ENCODE data around the gene CSNK1D.

DNA sequence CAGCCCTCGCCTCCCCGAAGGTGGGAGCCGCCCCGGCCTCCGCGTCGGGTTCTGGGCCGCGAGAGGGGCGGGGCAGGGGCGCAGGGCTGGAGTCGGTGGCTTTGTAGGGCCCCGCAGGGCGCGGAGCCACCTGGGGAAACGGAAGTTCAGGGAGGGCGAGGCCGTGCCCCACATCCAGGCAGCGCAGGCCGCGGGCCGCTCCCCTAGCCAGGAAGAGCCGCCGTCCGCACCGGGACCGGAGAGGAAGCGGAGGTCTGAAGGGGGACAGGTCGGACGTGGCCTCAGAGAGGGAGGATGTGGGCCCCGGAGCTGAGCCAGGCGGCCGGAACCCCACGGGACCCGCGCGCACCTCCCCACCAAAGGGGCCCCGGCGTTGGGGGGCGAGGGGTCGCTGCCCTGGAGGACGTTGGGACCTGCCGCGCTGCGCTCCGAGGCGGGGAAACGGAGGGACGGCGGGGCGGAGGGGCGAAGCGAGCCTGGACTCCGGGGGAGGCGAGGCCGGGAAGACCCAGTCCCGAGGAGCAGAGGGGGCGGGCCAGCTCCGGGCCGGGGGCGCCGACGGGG lies 45.1 kb downstream of the CSNK1D start:
- TF ChIP-seq CTCF (conservative IDR thresholded peaks at IDR 0.05; ENCODE audit: low read depth in 2 of 2) (no peak), NANOG (IDR thresholded peaks at IDR 0.05; ENCODE audit: borderline replicate concordance) (no peak), POLR2AphosphoS5 (IDR thresholded peaks at IDR 0.05; ENCODE audit: low read depth) (no peak), EZH2 (IDR thresholded peaks at IDR 0.05; ENCODE audit: low read depth, unreplicated experiment) (peak; percentile 47), STAT1 (IDR thresholded peaks at IDR 0.05; ENCODE audit: unreplicated experiment) (no peak), CREB1 (CRISPR knock-in tag; IDR thresholded peaks at IDR 0.05; ENCODE audit: low read depth) (no peak)
